Nephron (organoid): ENCODE results near the gene IL1RAPL1.
A peak's percentile ranks its signal among the peaks of the same experiment; 100 is the strongest.

Experiments
- H3K27ac Mint-ChIP-seq, 3 experiments: 2 replicates each; pipeline ENCODE4 v1.8.0; 2020; ENCODE audit warnings: mixed read lengths in 3 of 3, mild to moderate bottlenecking in 2 of 3, moderate library complexity in 1 of 3
- H3K27me3 Mint-ChIP-seq: 2 replicates; pipeline ENCODE4 v1.8.0; 2021; ENCODE audit warnings: low read depth, mild to moderate bottlenecking, moderate library complexity, mixed read lengths
- H3K36me3 Mint-ChIP-seq: 2 replicates; pipeline ENCODE4 v1.8.0; 2020; ENCODE audit warnings: low read depth, mixed read lengths
- H3K4me1 Mint-ChIP-seq: 2 replicates; pipeline ENCODE4 v1.8.0; 2020; ENCODE audit warnings: mixed read lengths
- H3K4me3 Mint-ChIP-seq, 3 experiments: 2 replicates each; pipeline ENCODE4 v1.8.0; 2020; ENCODE audit warnings: mild to moderate bottlenecking in 3 of 3, mixed read lengths in 3 of 3, moderate library complexity in 2 of 3
- H3K9me3 Mint-ChIP-seq: 2 replicates; pipeline ENCODE4 v1.8.0; 2020; ENCODE audit warnings: mixed read lengths
- CTCF ChIP-seq, 3 experiments: fragments of 200-600 bp; sonication (generic); IDR thresholded peaks; one replicate each; pipeline ENCODE4 v1.5.0; 2021; ENCODE audit warnings: antibody characterized with exemption in 3 of 3; ENCODE audit not compliant: unreplicated experiment in 3 of 3

Gene IL1RAPL1

GRCh38 chrX:29666366-29666765 lies 1079.1 kb downstream of the IL1RAPL1 start:
- H3K27ac Mint-ChIP-seq = no peak overlapping the region
- no peak for TF ChIP-seq CTCF (IDR thresholded peaks at IDR 0.05; ENCODE audit: unreplicated experiment in 3 of 3)

GRCh38 chrX:29671421-29671820 lies 1084.2 kb downstream of the IL1RAPL1 start:
- H3K9me3 Mint-ChIP-seq = no peaks in the 10 kb centered on the region
- no peaks in the 10 kb centered on the region for H3K4me1 Mint-ChIP-seq
- H3K36me3 Mint-ChIP-seq = no peaks in the 10 kb centered on the region
- H3K27ac Mint-ChIP-seq = no peak overlapping the region
- no peaks in the 10 kb centered on the region for H3K27me3 Mint-ChIP-seq
- H3K4me3 Mint-ChIP-seq = no peak overlapping the region
- no peak for TF ChIP-seq CTCF (IDR thresholded peaks at IDR 0.05; ENCODE audit: unreplicated experiment in 3 of 3)

More at GRCh38 chrX:29666366-29666765, 1079.1 kb downstream of the IL1RAPL1 start:
- H3K9me3 Mint-ChIP-seq = no peaks in the 10 kb centered on the region
- H3K4me3 Mint-ChIP-seq = no peak overlapping the region
- no peaks in the 10 kb centered on the region for H3K36me3 Mint-ChIP-seq
- no peaks in the 10 kb centered on the region for H3K27me3 Mint-ChIP-seq
- peaks cover 6% of the 10 kb centered on the region for H3K4me1 Mint-ChIP-seq

- Mint-ChIP-seq H3K27me3 (no peaks in the 10 kb centered on the region), H3K4me3 (no peak overlapping the region), H3K9me3 (no peaks in the 10 kb centered on the region), H3K27ac (peak overlapping the region; percentile 14 to 68 (median 38)), H3K36me3 (no peaks in the 10 kb centered on the region), H3K4me1 (peaks cover 4% of the 10 kb centered on the region)
- no peak for TF ChIP-seq CTCF (IDR thresholded peaks at IDR 0.05; ENCODE audit: unreplicated experiment in 3 of 3)
Measured at GRCh38 chrX:29687687-29688086, 1100.4 kb downstream of the IL1RAPL1 start.

- H3K27me3 Mint-ChIP-seq = no peaks in the 10 kb centered on the region
- no peaks in the 10 kb centered on the region for H3K36me3 Mint-ChIP-seq
- H3K4me1 Mint-ChIP-seq = peaks cover 4% of the 10 kb centered on the region
- no peak for TF ChIP-seq CTCF (IDR thresholded peaks at IDR 0.05; ENCODE audit: unreplicated experiment in 3 of 3)
- peak overlapping the region in 2 of 3 experiments; percentile 29 to 36 for H3K27ac Mint-ChIP-seq
- no peak overlapping the region for H3K4me3 Mint-ChIP-seq
- H3K9me3 Mint-ChIP-seq = no peaks in the 10 kb centered on the region
Measured at GRCh38 chrX:29690061-29690460, 1102.8 kb downstream of the IL1RAPL1 start.

- H3K36me3 Mint-ChIP-seq = no peaks in the 10 kb centered on the region
- no peak overlapping the region for H3K4me3 Mint-ChIP-seq
- H3K9me3 Mint-ChIP-seq = no peaks in the 10 kb centered on the region
- H3K27ac Mint-ChIP-seq = no peak overlapping the region
- no peak for TF ChIP-seq CTCF (IDR thresholded peaks at IDR 0.05; ENCODE audit: unreplicated experiment in 3 of 3)
- H3K27me3 Mint-ChIP-seq = no peaks in the 10 kb centered on the region
- peaks cover 4% of the 10 kb centered on the region for H3K4me1 Mint-ChIP-seq
Measured at GRCh38 chrX:29691044-29691443, 1103.8 kb downstream of the IL1RAPL1 start.

GRCh38 chrX:29693912-29694311 lies 1106.7 kb downstream of the IL1RAPL1 start:
- Mint-ChIP-seq H3K4me1 (no peaks in the 10 kb centered on the region), H3K4me3 (no peak overlapping the region), H3K27me3 (no peaks in the 10 kb centered on the region), H3K9me3 (no peaks in the 10 kb centered on the region), H3K36me3 (no peaks in the 10 kb centered on the region), H3K27ac (no peak overlapping the region)
- TF ChIP-seq CTCF (IDR thresholded peaks at IDR 0.05; ENCODE audit: unreplicated experiment in 3 of 3) = no peak
